SU-DHL-6 (cell line): ENCODE data around the gene ZBTB45.

Experiments used
- H2AFZ ChIP-seq: fragments of 200-600 bp; sonication (generic); 2 replicates; pipeline ENCODE4 v1.6.1; 2014; ENCODE audit warnings: low read depth, mild to moderate bottlenecking, moderate library complexity, mixed read lengths, antibody characterized with exemption, low read length; ENCODE audit not compliant: severe bottlenecking
- H3F3A ChIP-seq: fragments of 200-600 bp; shearing (Covaris generic); 2 replicates; pipeline ENCODE4 v1.6.0; 2016; ENCODE audit warnings: antibody characterized with exemption, mild to moderate bottlenecking; ENCODE audit not compliant: insufficient read depth
- H3K27ac ChIP-seq: fragments of 200-600 bp; sonication (generic); 2 replicates; pipeline ENCODE4 v1.5.1; 2016; ENCODE audit warnings: low read depth, mild to moderate bottlenecking, low read length, moderate library complexity, mixed read lengths
- H3K27me3 ChIP-seq: fragments of 200-600 bp; sonication (generic), shearing (Covaris generic); 2 replicates; pipeline ENCODE4 v1.6.0; 2014; ENCODE audit warnings: mild to moderate bottlenecking, low read length
- H3K36me3 ChIP-seq: fragments of 200-600 bp; sonication (generic); 2 replicates; pipeline ENCODE4 v1.6.1; 2014; ENCODE audit warnings: mild to moderate bottlenecking, low read length, mixed read lengths
- H3K4me2 ChIP-seq: fragments of 300-600, 200-600 bp; shearing (Covaris generic), sonication (generic); 2 replicates; pipeline ENCODE4 v1.6.0; 2014; ENCODE audit warnings: low read length, low read depth, mild to moderate bottlenecking; ENCODE audit not compliant: poor library complexity, severe bottlenecking
- H3K4me3 ChIP-seq: fragments of 200-600 bp; sonication (generic); 2 replicates; pipeline ENCODE4 v1.5.1; 2014; ENCODE audit warnings: antibody characterized with exemption, low read length, mild to moderate bottlenecking, mixed read lengths; ENCODE audit not compliant: insufficient read depth, poor library complexity, severe bottlenecking
- H3K79me2 ChIP-seq: fragments of 200-600 bp; sonication (generic); 2 replicates; pipeline ENCODE4 v1.6.1; 2014; ENCODE audit warnings: mild to moderate bottlenecking, low read length, moderate library complexity; ENCODE audit not compliant: insufficient read depth
- H3K9ac ChIP-seq: fragments of 200-600 bp; sonication (generic); 2 replicates; pipeline ENCODE4 v1.7.0; 2014; ENCODE audit warnings: mild to moderate bottlenecking, low read length
- H3K9me2 ChIP-seq: fragments of 200-600 bp; sonication (generic); replicated peaks from 2 replicates; pipeline ENCODE4 v1.6.1; 2014; ENCODE audit warnings: low read length; ENCODE audit not compliant: insufficient read depth
- H3K9me3 ChIP-seq: fragments of 200-600 bp; sonication (generic); 2 replicates; pipeline ENCODE4 v1.6.1; 2014; ENCODE audit warnings: low read length, mixed read lengths; ENCODE audit not compliant: insufficient read depth
- H4K20me1 ChIP-seq: fragments of 200-600 bp; sonication (generic); 2 replicates; pipeline ENCODE4 v1.6.1; 2014; ENCODE audit warnings: low read depth, mild to moderate bottlenecking, antibody characterized with exemption, low read length, moderate library complexity, mixed read lengths
- CTCF ChIP-seq: fragments of 200-600 bp; sonication (generic); IDR thresholded peaks from one replicate; pipeline ENCODE4 v1.5.1; 2017; ENCODE audit warnings: antibody characterized with exemption, mild to moderate bottlenecking, low read length, moderate library complexity; ENCODE audit not compliant: insufficient read depth, poor library complexity, severe bottlenecking
- EZH2phosphoT487 ChIP-seq: fragments of 200-600 bp; sonication (generic), shearing (Covaris generic); conservative IDR thresholded peaks from 2 replicates; pipeline ENCODE4 v1.6.1; 2018; ENCODE audit warnings: mild to moderate bottlenecking, antibody characterized with exemption, low read length, moderate library complexity, mixed read lengths

Gene ZBTB45

GRCh38 chr19:58518256-58519086, 1.1 kb downstream of the ZBTB45 start:
- Histone ChIP-seq H4K20me1 (no peaks in the 10 kb centered on the region), H3K79me2 (peaks cover 15% of the 10 kb centered on the region)

GRCh38 chr19:58516964-58517833, 2.4 kb downstream of the ZBTB45 start:
- H3F3A ChIP-seq = peaks cover 16% of the 10 kb centered on the region
- peaks cover 15% of the 10 kb centered on the region for H3K79me2 ChIP-seq
- H4K20me1 ChIP-seq = no peaks in the 10 kb centered on the region
- no peak overlapping the region for H3K9ac ChIP-seq
- H3K27me3 ChIP-seq = no peaks in the 10 kb centered on the region
- H3K9me2 ChIP-seq = no peaks in the 10 kb centered on the region
- no peak overlapping the region for H2AFZ ChIP-seq
- H3K9me3 ChIP-seq = no peaks in the 10 kb centered on the region
- H3K27ac ChIP-seq = no peak overlapping the region
- no peak overlapping the region for H3K4me3 ChIP-seq
- no peak for TF ChIP-seq CTCF
- no peak for TF ChIP-seq EZH2phosphoT487
- no peaks in the 10 kb centered on the region for H3K36me3 ChIP-seq
- no peak overlapping the region for H3K4me2 ChIP-seq

More at GRCh38 chr19:58518256-58519086, 1.1 kb downstream of the ZBTB45 start:
- no peaks in the 10 kb centered on the region for H3K27me3 ChIP-seq
- TF ChIP-seq EZH2phosphoT487 = no peak
- TF ChIP-seq CTCF = no peak
- peak overlapping the region; percentile 96 for H3K9ac ChIP-seq
- H3K9me2 ChIP-seq = no peaks in the 10 kb centered on the region
- no peaks in the 10 kb centered on the region for H3K36me3 ChIP-seq
- H3K27ac ChIP-seq = peak overlapping the region; percentile 84
- H3F3A ChIP-seq = peaks cover 16% of the 10 kb centered on the region
- H3K4me3 ChIP-seq = peak overlapping the region; percentile 73
- H2AFZ ChIP-seq = peak overlapping the region; percentile 37
- peak overlapping the region; percentile 85 for H3K4me2 ChIP-seq
- no peaks in the 10 kb centered on the region for H3K9me3 ChIP-seq

DNA sequence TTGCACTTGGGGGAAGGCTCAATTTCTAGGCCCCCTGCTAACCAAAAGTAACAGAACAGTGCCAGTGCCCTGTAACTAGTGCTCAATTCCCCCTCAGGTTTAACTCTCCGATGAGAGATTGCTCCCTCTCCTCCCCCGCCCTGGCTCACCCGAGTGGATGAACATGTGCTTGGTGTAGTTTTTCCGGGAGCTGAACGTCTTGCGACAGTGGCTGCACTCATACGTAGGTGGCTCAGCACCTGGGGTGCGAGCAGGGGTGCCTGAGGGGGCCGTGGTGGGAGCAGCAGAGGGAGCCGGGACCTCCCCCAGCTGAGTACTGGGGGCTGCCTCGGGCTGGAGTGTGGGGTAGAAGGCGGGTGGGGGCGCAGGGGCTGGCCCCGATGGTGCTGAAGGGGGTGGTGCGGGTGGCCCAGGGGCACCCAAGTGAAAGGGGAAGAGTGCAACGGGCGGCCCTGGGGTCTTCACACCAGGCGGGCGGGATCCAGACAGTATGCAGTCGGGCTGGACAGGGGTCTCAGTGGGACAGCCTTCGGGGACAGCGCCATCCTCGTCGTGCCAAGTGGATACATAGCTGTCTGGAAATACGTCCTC, 3.3 kb downstream of the ZBTB45 start:
- TF ChIP-seq CTCF (no peak), EZH2phosphoT487 (no peak)
- Histone ChIP-seq H3K27me3 (no peaks in the 10 kb centered on the region), H2AFZ (no peak overlapping the region), H3K36me3 (no peaks in the 10 kb centered on the region), H3K27ac (no peak overlapping the region), H3F3A (peaks cover 16% of the 10 kb centered on the region), H3K4me2 (no peak overlapping the region), H3K79me2 (peaks cover 15% of the 10 kb centered on the region), H3K9ac (no peak overlapping the region), H3K4me3 (no peak overlapping the region), H3K9me2 (no peaks in the 10 kb centered on the region), H4K20me1 (no peaks in the 10 kb centered on the region), H3K9me3 (no peaks in the 10 kb centered on the region)
